ENCODE results near the gene PCDHGA7. TPM values are rescaled to one million over a fixed set of nuclear protein-coding genes. Genes with fewer than 3 reads are reported as not detected.

PCDHGA7 gene
- total and polyA plus RNA-seq, 11 donors, result 1.4 to 14.1 (median 7.5) TPM

GRCh38 chr5:141354900-141355469 is 27.6 kb upstream of the PCDHGA7 start, which contains the start of gene PCDHGA4:
Gene PCDHGA4, plus strand, starts transcription at chr5:141355021. Its CDS starts 87 bp downstream, at chr5:141355108.
- H3K27ac ChIP-seq, result no peak within 1 kb of the TSS
- H3K9me3 ChIP-seq, result peaks cover 0 to 98% (median 70%) of the 10 kb centered on the region in 12 donors
- peak in 1 of 4 donors; percentile 17 for ATAC-seq
- peaks cover 0 to 20% (median 0%) of the 10 kb centered on the region in 9 donors for H3K27me3 ChIP-seq
- WGBS, 4 donors, result 19 to 29% (median 21%) methylated on average over 25 to 29 of the region's 29 CpGs
- peaks cover 0 to 27% (median 0%) of the 10 kb centered on the region in 9 donors for H3K36me3 ChIP-seq
- TF ChIP-seq CTCF (IDR thresholded peaks at IDR 0.05), result peak; percentile 23 to 64 (median 44)
- TF ChIP-seq POLR2A (IDR thresholded peaks at IDR 0.05), result no peak
- peak within 1 kb of the TSS in 10 of 12 donors; percentile 5 to 42 (median 34) for H3K4me3 ChIP-seq
- intact Hi-C loops (cut with DNase I), result loop anchor here in 1 of 10 donors (10.0 kb wide), 1 partner anchor 170 kb away; no protein-coding TSS in a partner anchor
- DNase-seq, result no peak
- peaks cover 0 to 22% (median 0%) of the 10 kb centered on the region in 12 donors for H3K4me1 ChIP-seq

DNA sequence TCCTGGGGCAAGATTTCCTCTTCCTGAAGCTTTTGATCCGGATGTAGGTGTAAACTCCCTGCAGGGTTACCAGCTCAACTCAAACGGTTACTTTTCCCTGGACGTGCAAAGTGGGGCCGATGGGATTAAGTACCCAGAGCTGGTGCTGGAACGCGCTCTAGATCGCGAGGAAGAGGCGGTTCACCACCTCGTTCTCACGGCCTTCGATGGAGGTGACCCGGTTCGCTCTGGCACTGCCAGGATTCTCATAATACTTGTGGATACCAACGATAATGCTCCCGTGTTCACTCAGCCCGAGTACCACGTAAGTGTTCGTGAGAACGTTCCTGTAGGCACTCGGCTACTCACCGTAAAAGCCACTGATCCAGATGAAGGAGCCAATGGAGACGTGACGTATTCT is 26.9 kb upstream of the PCDHGA7 start:
- 47 to 65% (median 60%) methylated on average over 24 of the region's 24 CpGs for WGBS, 4 donors
- H3K36me3 ChIP-seq, result peaks cover 0 to 26% (median 0%) of the 10 kb centered on the region in 9 donors
- peaks cover 0 to 16% (median 0%) of the 10 kb centered on the region in 12 donors for H3K4me1 ChIP-seq
- H3K9me3 ChIP-seq, result peaks cover 0 to 98% (median 72%) of the 10 kb centered on the region in 12 donors
- intact Hi-C loops (cut with DNase I), result loop anchor here in 1 of 10 donors (10.0 kb wide), 1 partner anchor 169 kb away; no protein-coding TSS in a partner anchor
- H3K4me3 ChIP-seq, result peak overlapping the region in 7 of 12 donors; percentile 13 to 42 (median 35)
- DNase-seq, result no peak
- TF ChIP-seq POLR2A (IDR thresholded peaks at IDR 0.05), result no peak
- TF ChIP-seq CTCF (IDR thresholded peaks at IDR 0.05), result no peak
- H3K27ac ChIP-seq, result no peak overlapping the region
- no peak for ATAC-seq
- peaks cover 0 to 13% (median 0%) of the 10 kb centered on the region in 9 donors for H3K27me3 ChIP-seq

DNA sequence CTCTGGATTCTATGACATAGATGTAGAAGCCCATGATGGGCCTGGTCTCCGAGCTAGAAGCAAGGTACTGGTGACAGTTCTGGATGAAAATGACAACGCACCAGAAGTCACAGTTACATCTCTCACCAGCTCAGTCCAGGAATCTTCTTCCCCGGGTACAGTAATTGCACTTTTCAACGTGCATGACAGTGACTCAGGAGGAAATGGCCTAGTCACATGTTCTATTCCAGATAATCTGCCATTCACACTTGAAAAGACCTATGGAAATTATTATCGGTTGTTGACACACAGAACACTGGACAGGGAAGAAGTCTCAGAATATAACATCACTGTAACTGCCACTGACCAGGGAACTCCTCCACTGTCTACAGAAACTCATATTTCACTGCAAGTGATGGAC is 26.4 kb upstream of the PCDHGA7 start:
- Histone ChIP-seq H3K4me1 (peaks cover 0 to 15% (median 0%) of the 10 kb centered on the region in 12 donors), H3K27me3 (peaks cover 0 to 13% (median 0%) of the 10 kb centered on the region in 9 donors), H3K36me3 (peaks cover 0 to 21% (median 0%) of the 10 kb centered on the region in 9 donors), H3K9me3 (peaks cover 0 to 98% (median 73%) of the 10 kb centered on the region in 12 donors), H3K4me3 (no peak overlapping the region), H3K27ac (no peak overlapping the region)
- WGBS, 4 donors, result 61 to 77% (median 70%) methylated on average over 5 of the region's 5 CpGs
- intact Hi-C loops (cut with DNase I), result loop anchor here in 1 of 10 donors (10.0 kb wide), 1 partner anchor 169 kb away; no protein-coding TSS in a partner anchor
- DNase-seq (no peak), ATAC-seq (no peak)
- TF ChIP-seq CTCF (IDR thresholded peaks at IDR 0.05) (no peak), POLR2A (IDR thresholded peaks at IDR 0.05) (no peak)

GRCh38 chr5:141356950-141357349 is 25.6 kb upstream of the PCDHGA7 start:
- no peak overlapping the region for H3K27ac ChIP-seq
- no peak for DNase-seq
- TF ChIP-seq POLR2A (IDR thresholded peaks at IDR 0.05) (no peak), CTCF (IDR thresholded peaks at IDR 0.05) (no peak)
- peaks cover 0 to 20% (median 0%) of the 10 kb centered on the region in 9 donors for H3K36me3 ChIP-seq
- WGBS, 4 donors, result 39 to 65% (median 53%) methylated on average over 18 to 19 of the region's 19 CpGs
- peaks cover 0 to 15% (median 0%) of the 10 kb centered on the region in 9 donors for H3K27me3 ChIP-seq
- no peak overlapping the region for H3K4me3 ChIP-seq
- H3K9me3 ChIP-seq, result peaks cover 0 to 98% (median 72%) of the 10 kb centered on the region in 12 donors
- peak in 3 of 4 donors; percentile 30 to 40 (median 32) for ATAC-seq
- intact Hi-C loops (cut with DNase I), result loop anchor here in 1 of 10 donors (10.0 kb wide), 1 partner anchor 168 kb away; no protein-coding TSS in a partner anchor
- H3K4me1 ChIP-seq, result peaks cover 0 to 19% (median 0%) of the 10 kb centered on the region in 12 donors

Measured in heart left ventricle (tissue), 16 donors.